NCI-H69 (cell line): Measurements from ENCODE around the gene EPX.
"Not testable (repeated sequence)": the region's sequence is repeated elsewhere in the genome, so short reads cannot be mapped to it uniquely, and the experiment has no call there.

ENCODE experiments used
- DNase-seq: peaks from one replicate; lab custom pipeline; 2025; lab: John Stamatoyannopoulos, UW

The EPX gene

GRCh38 chr17:58192612-58193011 is at the start of gene EPX:
EPX (plus strand) TSS chr17:58192726; CDS start chr17:58192847, 121 bp downstream.
- no peak for DNase-seq

GRCh38 chr17:58143335-58143734 is 49.2 kb upstream of the EPX start:
- not testable (repeated sequence) for DNase-seq

- DNase-seq, result no peak
These were observed 47.7 kb upstream of the EPX start for GRCh38 chr17:58144801-58145200.

GRCh38 chr17:58147930-58148434 is 44.5 kb upstream of the EPX start, which contains the start of gene OR4D1:
OR4D1 (plus strand) TSS chr17:58148384; CDS start chr17:58155154, 6,770 bp downstream.
- DNase-seq, result no peak

- no peak for DNase-seq
These were observed 43.9 kb upstream of the EPX start for GRCh38 chr17:58148609-58149008.

GRCh38 chr17:58150394-58150793 is 42.1 kb upstream of the EPX start:
- DNase-seq, result no peak

- DNase-seq, result no peak
These were observed 39.5 kb upstream of the EPX start for GRCh38 chr17:58153046-58153445.

GRCh38 chr17:58153671-58154070 is 38.9 kb upstream of the EPX start:
- DNase-seq, result no peak

- peak; percentile 26 for DNase-seq
These were observed 35.4 kb upstream of the EPX start for GRCh38 chr17:58156839-58157803.

GRCh38 chr17:58158181-58158580 is 34.3 kb upstream of the EPX start:
- DNase-seq, result no peak

GRCh38 chr17:58161566-58161965 is 31.0 kb upstream of the EPX start:
- no peak for DNase-seq

GRCh38 chr17:58165981-58166380 is 26.5 kb upstream of the EPX start:
- no peak for DNase-seq

GRCh38 chr17:58166682-58167081 is 25.8 kb upstream of the EPX start, which contains the start of gene OR4D2:
OR4D2 (plus strand) TSS chr17:58166982; CDS start chr17:58169656, 2,674 bp downstream.
- DNase-seq, result no peak

GRCh38 chr17:58170622-58171021 is 21.9 kb upstream of the EPX start:
- no peak for DNase-seq

GRCh38 chr17:58172369-58173071 is 20.0 kb upstream of the EPX start:
- DNase-seq, result peak; percentile 78

GRCh38 chr17:58174871-58175270 is 17.7 kb upstream of the EPX start:
- no peak for DNase-seq

GRCh38 chr17:58176200-58176599 is 16.3 kb upstream of the EPX start:
- no peak for DNase-seq

GRCh38 chr17:58181796-58182195 is 10.7 kb upstream of the EPX start:
- no peak for DNase-seq

- no peak for DNase-seq
These were observed 9.0 kb upstream of the EPX start for GRCh38 chr17:58183514-58183913.

GRCh38 chr17:58184308-58184985 is 8.1 kb upstream of the EPX start:
- peak; percentile 66 for DNase-seq

GRCh38 chr17:58184986-58185761 is 7.4 kb upstream of the EPX start:
- DNase-seq, result no peak
